ENCODE measurements around the gene RRP12. TPM values are rescaled to one million over a fixed set of nuclear protein-coding genes. Genes with fewer than 3 reads are reported as not detected.

Gene RRP12
- total and polyA plus RNA-seq, 9 of the 15 experiments (the other 6 are each of a cell fraction or from before 2014, with no cell fraction given) = 4.6 to 68.2 (median 21.8) TPM

- TF ChIP-seq CBX2 (IDR thresholded peaks at IDR 0.05; ENCODE audit: insufficient read depth, low read length, poor library complexity, severe bottlenecking) (no peak), EP300 (IDR thresholded peaks at IDR 0.05; ENCODE audit: low read length) (peak; percentile 24; the same call in 1 of the 2 replicates), ZNF561 (CRISPR knock-in tag; conservative IDR thresholded peaks at IDR 0.05) (no peak), RB1 (IDR thresholded peaks at IDR 0.05; ENCODE audit: low read depth) (no peak), ZMIZ1 (IDR thresholded peaks at IDR 0.05; ENCODE audit: low read depth in 2 of 2, low read length in 2 of 2) (no peak), TCFL5 (CRISPR knock-in tag; conservative IDR thresholded peaks at IDR 0.05) (no peak), RBM25 (IDR thresholded peaks at IDR 0.05; ENCODE audit: low read depth, low read length, severe bottlenecking) (no peak), ILK (tag; IDR thresholded peaks at IDR 0.05; ENCODE audit: borderline replicate concordance, low read depth) (no peak), SOX6 (IDR thresholded peaks at IDR 0.05) (no peak), TFAP4 (CRISPR knock-in tag; IDR thresholded peaks at IDR 0.05; ENCODE audit: borderline replicate concordance) (no peak), PML (IDR thresholded peaks at IDR 0.05; ENCODE audit: low read length) (peak; percentile 41; the same call in 1 of the 2 replicates), C11orf30 (IDR thresholded peaks at IDR 0.05; ENCODE audit: low read depth) (no peak), RAD21 (CRISPR knock-in tag; conservative IDR thresholded peaks at IDR 0.05 in 1 of 2, IDR thresholded peaks at IDR 0.05 in 1 of 2) (no peak), NKRF (IDR thresholded peaks at IDR 0.05; ENCODE audit: borderline replicate concordance) (no peak), TAL1 (IDR thresholded peaks at IDR 0.05) (peak; percentile 62), MTF1 (CRISPR knock-in tag; IDR thresholded peaks at IDR 0.05; ENCODE audit: borderline replicate concordance) (no peak), ZKSCAN8 (CRISPR knock-in tag; IDR thresholded peaks at IDR 0.05) (no peak), ATF4 (CRISPR knock-in tag; IDR thresholded peaks at IDR 0.05) (no peak), NFIC (IDR thresholded peaks at IDR 0.05) (peak; percentile 23; the same call in 1 of the 2 replicates), ZBTB7A (IDR thresholded peaks at IDR 0.05; ENCODE audit: borderline replicate concordance, control insufficient read depth, low read depth, low read length) (no peak)
Measured at GRCh38 chr10:97327348-97328294, 73.5 kb downstream of the RRP12 start (continued).

All from K562 (cell line).